Non-pigmented ciliary epithelial cell (primary cell): ENCODE measurements around the gene FARP1.

Experiments used
- DNase-seq: peaks from one replicate; pipeline ENCODE4 v3.0.0-alpha.2; 2010; ENCODE audit warnings: low read depth

FARP1 gene

GRCh38 chr13:98339684-98340425, 197.0 kb downstream of the FARP1 start:
- no peak for DNase-seq

GRCh38 chr13:98342953-98343352, 200.1 kb downstream of the FARP1 start:
- DNase-seq: no peak

GRCh38 chr13:98343461-98343860, 200.6 kb downstream of the FARP1 start:
- no peak for DNase-seq

GRCh38 chr13:98344392-98344791, 201.5 kb downstream of the FARP1 start:
- no peak for DNase-seq

GRCh38 chr13:98345107-98345935, 202.4 kb downstream of the FARP1 start:
- no peak for DNase-seq

- DNase-seq: no peak
These were observed 204.2 kb downstream of the FARP1 start for GRCh38 chr13:98346904-98347636.

- DNase-seq: no peak
These were observed 204.9 kb downstream of the FARP1 start for GRCh38 chr13:98347756-98348155.

GRCh38 chr13:98348466-98349200, 205.7 kb downstream of the FARP1 start:
- no peak for DNase-seq

GRCh38 chr13:98349731-98350305, 206.9 kb downstream of the FARP1 start:
- no peak for DNase-seq

- no peak for DNase-seq
These were observed 207.9 kb downstream of the FARP1 start for GRCh38 chr13:98350746-98351330.

GRCh38 chr13:98351636-98352035, 208.7 kb downstream of the FARP1 start:
- no peak for DNase-seq

GRCh38 chr13:98352226-98352625, 209.3 kb downstream of the FARP1 start:
- DNase-seq: no peak

- DNase-seq: no peak
These were observed 210.9 kb downstream of the FARP1 start for GRCh38 chr13:98353750-98354149.

GRCh38 chr13:98358937-98359336, 216.0 kb downstream of the FARP1 start:
- no peak for DNase-seq

GRCh38 chr13:98360545-98360944, 217.7 kb downstream of the FARP1 start:
- DNase-seq: no peak

- no peak for DNase-seq
These were observed 220.4 kb downstream of the FARP1 start for GRCh38 chr13:98363326-98363725.

GRCh38 chr13:98364179-98364578, 221.3 kb downstream of the FARP1 start:
- DNase-seq: no peak

GRCh38 chr13:98364647-98365046, 221.8 kb downstream of the FARP1 start:
- DNase-seq: no peak

- DNase-seq: no peak
These were observed 222.4 kb downstream of the FARP1 start for GRCh38 chr13:98365302-98365701.

- DNase-seq: no peak
These were observed 223.1 kb downstream of the FARP1 start for GRCh38 chr13:98366010-98366409.

GRCh38 chr13:98366443-98366842, 223.5 kb downstream of the FARP1 start:
- DNase-seq: no peak
